Left ventricle myocardium inferior (tissue), 1 donor: ENCODE measurements around the gene ATP2C2. TPM values are rescaled to one million over a fixed set of nuclear protein-coding genes. Genes with fewer than 3 reads are reported as not detected.

Source experiments
- DNase-seq: peaks from one replicate; pipeline ENCODE4 v3.0.0-alpha.2; 2020
- H3K27ac ChIP-seq: fragments of 200-600 bp; replicated peaks from 2 replicates; pipeline ENCODE4 v1.8.0; 2021
- H3K27me3 ChIP-seq: fragments of 200-600 bp; 2 replicates; pipeline ENCODE4 v1.8.0; 2021; ENCODE audit warnings: low read depth
- H3K36me3 ChIP-seq: fragments of 200-600 bp; 2 replicates; pipeline ENCODE4 v1.8.0; 2021
- H3K4me1 ChIP-seq: fragments of 200-600 bp; 2 replicates; pipeline ENCODE4 v1.8.0; 2021
- H3K4me3 ChIP-seq: fragments of 200-600 bp; 2 replicates; pipeline ENCODE4 v1.8.0; 2021; ENCODE audit warnings: mild to moderate bottlenecking, moderate library complexity
- H3K9me3 ChIP-seq: fragments of 200-600 bp; replicated peaks from 2 replicates; pipeline ENCODE4 v1.8.0; 2021
- intact Hi-C: fragments of 100-400 bp; cut with micrococcal nuclease; formaldehyde crosslinking; loops from one replicate; pipeline ENCODE4 v1.11.0; 2022
- total RNA-seq: library from RNA; stranded (reverse); fragmentation: NEBNext Ultra II Directional; extraction: Animal tissue kit (Norgen Biotek cat#: 25700); gene quantifications from one replicate; pipeline ENCODE4 v1.2.1, GENCODE V29; 2021
- TF ChIP-seq, protein P1 (sequence below): fragments of 200-600 bp; IDR thresholded peaks from 2 replicates; pipeline ENCODE4 v1.8.0; 2021; ENCODE audit warnings: antibody characterized with exemption, mild to moderate bottlenecking, borderline replicate concordance
- donor health status: DM: no; HTN: yes; CAD: no; lungs with severe emphysema.

Gene ATP2C2
- total RNA-seq, 1 donor from 2014 or later: not detected

DNA sequence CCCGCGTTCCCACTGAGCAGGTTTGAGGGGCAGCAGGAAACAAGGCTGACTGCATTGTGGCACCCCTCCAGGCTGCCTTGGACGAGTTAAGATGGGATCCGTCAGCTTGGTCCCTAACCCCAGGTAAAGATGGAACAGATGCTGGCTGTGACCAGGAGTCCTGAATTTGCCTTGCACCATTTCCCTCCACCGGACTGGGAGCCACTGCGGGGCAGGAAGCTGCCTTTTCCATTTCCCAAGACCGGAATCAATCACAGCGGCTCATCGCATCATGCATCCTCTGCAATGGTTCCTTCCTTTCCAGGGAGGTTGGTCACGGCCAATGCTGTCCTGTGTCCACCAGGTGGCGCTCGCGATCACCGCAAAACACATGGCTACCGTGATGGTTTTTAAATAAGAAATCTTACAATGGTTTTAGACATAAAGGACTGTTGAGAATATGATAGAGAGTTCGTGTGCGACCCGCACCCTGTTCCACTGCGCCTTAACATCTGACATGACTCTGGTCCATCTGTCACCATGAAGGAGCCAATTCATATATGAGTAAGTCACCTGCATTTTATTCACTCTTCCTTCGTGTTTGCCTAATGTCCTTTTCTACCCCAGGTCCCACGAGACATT is 143.0 kb downstream of the ATP2C2 start:
- intact Hi-C loops: loop anchor here (5.0 kb wide), 1 partner anchor 216 kb away; no protein-coding TSS in a partner anchor

GRCh38 chr16:84511831-84512230 is 143.5 kb downstream of the ATP2C2 start:
- Histone ChIP-seq H3K27ac (no peak overlapping the region), H3K9me3 (no peaks in the 10 kb centered on the region), H3K27me3 (no peaks in the 10 kb centered on the region), H3K4me3 (no peak overlapping the region), H3K4me1 (peaks cover 4% of the 10 kb centered on the region), H3K36me3 (no peaks in the 10 kb centered on the region)
- TF ChIP-seq, protein P1, sequence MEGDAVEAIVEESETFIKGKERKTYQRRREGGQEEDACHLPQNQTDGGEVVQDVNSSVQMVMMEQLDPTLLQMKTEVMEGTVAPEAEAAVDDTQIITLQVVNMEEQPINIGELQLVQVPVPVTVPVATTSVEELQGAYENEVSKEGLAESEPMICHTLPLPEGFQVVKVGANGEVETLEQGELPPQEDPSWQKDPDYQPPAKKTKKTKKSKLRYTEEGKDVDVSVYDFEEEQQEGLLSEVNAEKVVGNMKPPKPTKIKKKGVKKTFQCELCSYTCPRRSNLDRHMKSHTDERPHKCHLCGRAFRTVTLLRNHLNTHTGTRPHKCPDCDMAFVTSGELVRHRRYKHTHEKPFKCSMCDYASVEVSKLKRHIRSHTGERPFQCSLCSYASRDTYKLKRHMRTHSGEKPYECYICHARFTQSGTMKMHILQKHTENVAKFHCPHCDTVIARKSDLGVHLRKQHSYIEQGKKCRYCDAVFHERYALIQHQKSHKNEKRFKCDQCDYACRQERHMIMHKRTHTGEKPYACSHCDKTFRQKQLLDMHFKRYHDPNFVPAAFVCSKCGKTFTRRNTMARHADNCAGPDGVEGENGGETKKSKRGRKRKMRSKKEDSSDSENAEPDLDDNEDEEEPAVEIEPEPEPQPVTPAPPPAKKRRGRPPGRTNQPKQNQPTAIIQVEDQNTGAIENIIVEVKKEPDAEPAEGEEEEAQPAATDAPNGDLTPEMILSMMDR: no peak
- intact Hi-C loops: loop anchor here (5.0 kb wide), 1 partner anchor 215 kb away; no protein-coding TSS in a partner anchor
- DNase-seq: no peak

More for the DNA sequence above, 143.0 kb downstream of the ATP2C2 start:
- peak; percentile 82 for DNase-seq
- Histone ChIP-seq H3K36me3 (no peaks in the 10 kb centered on the region), H3K27ac (no peak overlapping the region), H3K4me1 (peaks cover 4% of the 10 kb centered on the region), H3K4me3 (no peak overlapping the region), H3K9me3 (no peaks in the 10 kb centered on the region), H3K27me3 (no peaks in the 10 kb centered on the region)
- TF ChIP-seq, protein P1: peak; percentile 98

GRCh38 chr16:84513123-84513522 is 144.8 kb downstream of the ATP2C2 start:
- intact Hi-C loops: loop anchor here (5.0 kb wide), 1 partner anchor 214 kb away; no protein-coding TSS in a partner anchor
- DNase-seq: no peak
- Histone ChIP-seq H3K4me3 (no peak overlapping the region), H3K4me1 (peaks cover 4% of the 10 kb centered on the region), H3K27ac (no peak overlapping the region), H3K27me3 (no peaks in the 10 kb centered on the region), H3K36me3 (no peaks in the 10 kb centered on the region), H3K9me3 (no peaks in the 10 kb centered on the region)
- TF ChIP-seq, protein P1: no peak

DNA sequence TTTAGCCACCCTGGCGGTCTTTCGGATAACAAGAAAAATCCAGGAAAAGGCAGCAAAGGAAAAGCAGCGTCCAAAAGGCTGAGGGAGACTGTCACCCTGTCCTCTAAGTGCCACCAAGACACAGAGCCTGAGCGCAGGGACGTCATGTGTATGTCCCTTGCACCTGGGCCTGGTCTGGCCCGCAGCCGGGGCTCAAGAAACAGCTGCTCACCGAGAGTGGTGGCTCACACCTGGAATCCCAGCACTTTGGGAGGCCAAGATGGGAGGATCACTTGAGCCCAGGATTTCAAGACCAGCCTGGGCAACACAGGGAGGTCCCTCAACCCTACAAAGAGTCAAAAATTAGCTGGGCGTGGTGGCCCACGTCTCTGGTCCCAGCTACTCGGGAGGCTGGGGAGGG is 145.3 kb downstream of the ATP2C2 start:
- no peak overlapping the region for H3K4me3 ChIP-seq
- H3K27ac ChIP-seq: no peak overlapping the region
- TF ChIP-seq, protein P1: no peak
- intact Hi-C loops: loop anchor here (5.0 kb wide), 1 partner anchor 214 kb away; no protein-coding TSS in a partner anchor
- H3K9me3 ChIP-seq: no peaks in the 10 kb centered on the region
- DNase-seq: no peak
- H3K36me3 ChIP-seq: no peaks in the 10 kb centered on the region
- peaks cover 4% of the 10 kb centered on the region for H3K4me1 ChIP-seq
- H3K27me3 ChIP-seq: no peaks in the 10 kb centered on the region

Other genes with a start within 250 kb of the ATP2C2 start
- 23.8 TPM for gene HSDL1, start 223.4 kb upstream of the ATP2C2 start, total RNA-seq
- gene DNAAF1, start 223.2 kb upstream of the ATP2C2 start, total RNA-seq: 0.14 TPM
- 29.0 TPM for gene TAF1C, start 181.5 kb upstream of the ATP2C2 start, total RNA-seq
- 0.52 TPM for gene ADAD2, start 177.4 kb upstream of the ATP2C2 start, total RNA-seq
- gene KCNG4, start 128.5 kb upstream of the ATP2C2 start, total RNA-seq: not detected
- gene WFDC1, start 73.7 kb upstream of the ATP2C2 start, total RNA-seq: 1.3 TPM
- gene MEAK7, start 136.1 kb downstream of the ATP2C2 start, total RNA-seq: 5.3 TPM
- gene COTL1, start 249.5 kb downstream of the ATP2C2 start, total RNA-seq: 13.3 TPM